NCI-H1417 treated with DMSO at 0.1 percent for 48 hours (cell line): ENCODE measurements around the gene PDE10A.

ENCODE experiments used
- DNase-seq: peaks from one replicate; lab custom pipeline; 2025; lab: John Stamatoyannopoulos, UW

PDE10A gene

GRCh38 chr6:165655191-165655590 is 7.8 kb downstream of the PDE10A start:
- DNase-seq: no peak

- DNase-seq: no peak
Measured at GRCh38 chr6:165654144-165654543, 8.9 kb downstream of the PDE10A start.

GRCh38 chr6:165653607-165654006 is 9.4 kb downstream of the PDE10A start:
- DNase-seq: no peak

GRCh38 chr6:165653196-165653595 is 9.8 kb downstream of the PDE10A start:
- no peak for DNase-seq

DNA sequence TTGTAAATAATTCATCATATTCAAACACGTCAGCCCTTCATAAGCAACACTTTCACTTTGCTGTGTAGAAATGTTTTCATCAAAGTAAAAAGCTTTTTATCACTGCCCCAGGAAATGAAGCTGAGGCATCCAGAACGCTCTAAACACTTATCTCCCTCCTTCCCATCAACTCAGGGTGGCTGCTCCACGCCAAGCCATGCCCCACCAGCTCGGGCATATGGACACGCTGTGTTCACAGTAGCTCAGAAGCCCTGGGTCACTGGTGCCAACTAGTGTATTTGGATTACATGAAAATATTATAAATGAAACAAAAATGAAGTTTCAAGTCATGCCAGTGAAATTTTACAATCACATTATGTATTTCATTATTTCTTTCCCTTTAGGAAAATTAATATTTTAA is 10.3 kb downstream of the PDE10A start:
- DNase-seq: no peak

DNA sequence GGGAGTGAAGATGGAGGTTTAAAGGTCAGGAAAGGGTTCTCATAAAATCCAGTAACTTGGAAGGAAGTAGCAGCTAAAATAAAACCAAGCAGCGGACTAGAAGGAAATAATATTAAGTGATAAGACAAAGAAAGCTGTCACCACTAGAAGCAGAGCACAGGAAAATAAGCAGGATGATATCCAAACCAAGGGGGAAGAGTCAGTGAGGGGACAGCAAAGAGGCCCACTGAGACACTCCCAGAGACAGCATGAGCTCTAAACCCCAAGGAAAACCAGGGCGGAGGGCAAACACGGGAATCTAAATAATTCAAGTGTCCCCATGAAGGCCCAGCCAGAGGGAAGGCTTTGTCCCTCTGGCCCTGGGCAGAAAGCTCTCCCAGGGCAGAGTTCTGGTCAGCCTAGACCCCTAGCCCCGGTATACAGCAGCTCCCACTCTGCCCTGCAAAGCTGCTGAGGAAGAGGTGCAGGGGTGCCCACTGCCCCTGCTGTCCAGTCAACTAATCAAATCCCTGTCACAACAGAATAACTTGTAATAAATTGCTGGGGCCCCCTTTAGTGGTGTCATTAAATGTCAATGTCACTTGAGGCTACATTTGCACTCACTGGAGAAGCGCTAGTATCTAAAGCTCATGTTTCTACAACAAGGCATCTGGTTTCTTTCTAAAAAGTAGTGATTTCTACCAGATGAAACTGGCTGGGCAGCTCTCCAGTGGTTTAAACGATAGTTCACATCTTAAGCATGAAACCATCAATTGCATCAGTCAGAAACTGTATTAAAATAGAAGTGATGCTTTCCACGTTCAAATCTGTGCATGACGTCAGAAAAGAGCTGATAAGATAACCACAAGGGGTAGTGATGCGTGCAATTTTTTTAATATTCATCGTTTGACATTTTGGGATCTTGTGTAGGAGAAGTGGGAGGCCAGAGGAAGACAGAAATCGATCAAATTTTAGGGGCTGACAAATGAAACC is 13.6 kb downstream of the PDE10A start:
- no peak for DNase-seq

DNA sequence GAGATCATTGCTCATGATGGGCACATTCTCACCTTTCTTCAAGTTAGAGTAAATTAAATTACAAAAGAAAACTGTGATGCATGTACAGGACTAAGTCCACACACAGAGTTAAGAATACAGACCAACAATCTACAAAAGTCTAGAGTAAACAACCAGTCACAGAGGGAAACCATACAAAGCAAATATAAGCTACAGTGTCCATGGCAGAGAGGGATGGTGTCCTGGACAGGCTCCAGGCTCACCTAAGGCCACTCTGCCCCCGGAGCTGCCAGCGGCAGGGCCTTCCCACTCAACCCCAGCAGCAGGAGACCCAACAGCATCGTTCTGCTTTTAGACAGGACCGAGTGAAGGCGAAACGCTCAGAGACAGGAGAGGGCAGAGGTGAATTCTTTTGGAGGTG is 16.0 kb downstream of the PDE10A start:
- DNase-seq: no peak

- no peak for DNase-seq
Measured at GRCh38 chr6:165645919-165646318, 17.1 kb downstream of the PDE10A start.

- DNase-seq: no peak
Measured at GRCh38 chr6:165644586-165645266, 18.3 kb downstream of the PDE10A start.

DNA sequence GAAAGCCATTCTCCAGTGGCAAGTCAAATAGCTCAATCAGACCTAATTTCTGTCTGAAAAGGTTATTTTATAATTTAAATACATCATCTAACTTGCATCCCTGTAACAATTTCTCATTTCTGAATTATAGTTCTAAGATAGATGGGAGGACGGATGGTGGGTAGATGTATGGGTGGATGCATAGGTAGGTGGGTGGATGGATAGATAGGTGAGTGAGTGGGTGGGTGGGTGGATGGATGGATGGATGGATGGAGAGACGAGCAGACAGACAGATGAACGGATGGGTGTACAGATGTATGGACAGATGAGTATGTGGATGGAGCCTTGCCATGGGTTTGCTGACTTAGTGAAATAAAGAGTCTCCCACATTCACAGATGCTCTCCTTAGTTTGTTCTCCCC is 20.0 kb downstream of the PDE10A start:
- DNase-seq: no peak

DNA sequence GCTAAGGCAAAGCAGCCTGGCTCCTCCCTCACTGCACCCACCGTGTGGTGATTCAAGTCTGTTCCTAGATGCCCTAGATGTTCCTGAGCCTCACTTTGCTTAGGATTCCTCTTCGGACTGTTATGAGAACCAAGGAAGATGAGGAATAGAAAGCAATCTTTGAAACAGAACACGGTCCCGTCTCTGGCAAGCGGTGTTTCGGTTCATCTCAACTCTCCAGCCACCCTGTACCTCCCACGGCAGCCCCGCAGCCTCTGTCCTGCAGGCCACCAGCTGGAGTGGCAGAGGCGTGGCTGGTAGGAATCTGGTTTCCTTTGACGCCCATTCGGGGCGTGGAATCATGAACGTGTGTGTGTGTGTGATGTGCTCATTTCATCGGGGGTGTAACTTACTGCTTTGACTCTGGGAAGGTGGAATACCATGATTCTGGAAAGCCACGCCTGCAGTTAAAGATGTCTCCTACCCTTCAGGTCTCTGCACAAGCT is 21.3 kb downstream of the PDE10A start:
- DNase-seq: no peak

DNA sequence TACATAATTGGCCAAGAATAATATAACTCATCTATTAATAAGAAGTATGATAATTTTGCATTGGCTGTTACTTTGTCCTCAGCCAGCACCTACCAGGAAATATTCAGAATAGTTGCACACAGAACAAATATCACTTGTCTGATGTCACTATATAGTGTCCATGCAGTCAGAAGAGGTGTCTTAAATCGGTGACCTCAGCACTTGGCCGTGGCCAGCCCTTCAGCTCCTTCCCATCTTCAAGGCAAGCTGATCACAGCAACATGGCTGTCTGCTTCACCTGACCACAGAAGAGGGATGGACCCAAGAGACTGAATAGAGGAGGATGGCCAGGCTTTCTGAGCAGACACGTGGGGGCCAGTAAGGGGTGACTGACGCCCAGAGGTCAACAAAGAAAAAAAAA is 22.2 kb downstream of the PDE10A start:
- DNase-seq: no peak

DNA sequence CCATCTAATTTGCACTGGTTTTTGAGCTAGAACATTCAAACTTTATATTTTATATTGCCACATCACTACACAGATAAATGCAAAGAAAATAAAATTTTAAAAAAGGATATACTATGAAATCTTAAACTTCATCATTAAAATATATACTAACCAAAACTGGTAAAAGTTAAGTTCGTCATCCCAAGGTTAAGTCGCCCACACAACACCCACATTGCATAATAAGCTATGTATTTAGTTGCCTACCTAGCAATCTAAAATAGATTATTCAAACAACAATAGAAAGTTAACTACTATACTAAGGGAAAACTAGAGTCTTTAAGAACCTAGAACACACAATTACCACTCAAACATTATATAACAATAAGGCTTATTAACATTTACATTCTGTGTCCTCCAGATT is 24.5 kb downstream of the PDE10A start:
- DNase-seq: no peak

DNA sequence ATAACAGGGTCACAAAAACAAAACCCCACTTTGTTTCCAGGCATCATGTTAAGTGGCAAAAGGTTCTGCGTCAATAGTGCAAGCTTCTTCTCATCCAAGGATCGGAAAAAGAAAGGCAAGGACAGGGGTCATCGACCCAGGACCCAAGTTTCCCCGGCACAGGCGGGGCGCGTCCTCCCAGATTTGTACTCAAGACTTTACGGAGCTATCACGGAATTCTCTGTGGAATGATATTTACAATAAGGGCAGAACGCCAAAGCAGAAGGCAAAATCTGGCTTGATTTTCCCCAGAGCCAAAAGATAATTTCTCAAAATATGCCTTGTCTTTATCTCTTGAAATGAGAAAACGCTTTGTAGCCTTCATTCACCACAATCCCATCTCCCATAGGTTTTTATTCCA is 25.5 kb downstream of the PDE10A start:
- DNase-seq: no peak

- DNase-seq: no peak
Measured at GRCh38 chr6:165636402-165637048, 26.5 kb downstream of the PDE10A start.

GRCh38 chr6:165635965-165636364 is 27.1 kb downstream of the PDE10A start:
- no peak for DNase-seq

- no peak for DNase-seq
Measured at GRCh38 chr6:165634101-165634880, 28.8 kb downstream of the PDE10A start.

GRCh38 chr6:165632194-165632593 is 30.8 kb downstream of the PDE10A start:
- no peak for DNase-seq

DNA sequence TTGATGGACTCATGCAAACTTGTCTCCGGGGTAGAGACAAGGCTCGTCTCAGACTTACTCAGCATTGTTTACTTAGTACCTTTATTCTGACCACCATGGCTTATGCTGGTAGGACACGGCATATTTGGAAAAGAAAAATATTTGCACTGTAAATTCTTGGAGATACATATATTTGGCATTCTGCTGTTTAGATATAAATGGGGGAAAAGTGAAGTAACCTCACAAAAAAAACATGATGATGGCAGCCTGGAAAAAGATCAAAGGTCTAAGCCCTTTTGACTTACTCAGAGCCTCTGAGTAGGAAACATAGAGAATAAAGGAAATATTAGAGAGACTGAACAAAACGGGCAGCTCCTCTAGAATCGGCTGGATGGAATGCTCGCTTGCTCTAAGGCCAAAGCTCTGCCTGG is 32.5 kb downstream of the PDE10A start:
- no peak for DNase-seq

DNA sequence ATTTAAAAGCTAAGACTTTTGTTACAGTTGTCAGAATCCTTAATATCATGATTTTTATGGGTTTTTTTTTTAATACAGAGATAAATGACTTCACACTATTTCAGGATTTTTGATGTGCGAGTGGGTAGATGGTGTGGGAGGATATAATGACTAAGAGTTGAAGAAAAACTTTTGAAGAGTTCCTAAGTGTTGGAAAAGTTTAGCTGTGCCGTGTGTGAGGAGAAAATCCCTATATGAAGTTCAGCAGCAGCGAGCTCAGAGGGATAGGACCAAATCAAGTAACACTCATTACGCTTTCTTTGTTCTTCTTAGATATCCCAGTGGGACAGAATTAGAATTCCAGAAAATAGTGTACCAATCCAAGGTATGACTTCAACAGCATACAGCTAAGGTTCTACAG is 34.1 kb downstream of the PDE10A start:
- DNase-seq: no peak

GRCh38 chr6:165627366-165627765 is 35.7 kb downstream of the PDE10A start:
- DNase-seq: no peak

- no peak for DNase-seq
Measured at GRCh38 chr6:165626711-165627110, 36.3 kb downstream of the PDE10A start.
